ENCODE data around the gene DCX. TPM values are rescaled to one million over a fixed set of nuclear protein-coding genes. Genes with fewer than 3 reads are reported as not detected.
A peak's percentile ranks its signal among the peaks of the same experiment; 100 is the strongest.

DCX gene
- total RNA-seq, 4 donors from 2014 or later = not detected

- ATAC-seq (ENCODE audit: low FRiP score) = peak; percentile 85
- TF ChIP-seq CTCF (IDR thresholded peaks at IDR 0.05) = no peak
- DNase-seq (ENCODE audit: low spot score) = no peak
Measured at GRCh38 chrX:111270339-111270738, 141.7 kb downstream of the DCX start, which contains the start of gene CAPN6. Gene CAPN6 (minus strand): TSS chrX:111270483. CDS start chrX:111263936, 6,547 bp downstream.

- no peak for DNase-seq (ENCODE audit: low spot score)
- no peak for TF ChIP-seq CTCF (IDR thresholded peaks at IDR 0.05)
- ATAC-seq (ENCODE audit: low FRiP score) = no peak
Measured at GRCh38 chrX:111268506-111268905, 143.5 kb downstream of the DCX start.

- no peak for ATAC-seq (ENCODE audit: low FRiP score)
- TF ChIP-seq CTCF (IDR thresholded peaks at IDR 0.05) = no peak
- DNase-seq (ENCODE audit: low spot score) = no peak
Measured at GRCh38 chrX:111265486-111265885, 146.5 kb downstream of the DCX start.

- ATAC-seq (ENCODE audit: low FRiP score) = no peak
- DNase-seq (ENCODE audit: low spot score) = no peak
- no peak for TF ChIP-seq CTCF (IDR thresholded peaks at IDR 0.05)
Measured at GRCh38 chrX:111264385-111264784, 147.6 kb downstream of the DCX start.

- ATAC-seq (ENCODE audit: low FRiP score) (no peak), DNase-seq (ENCODE audit: low spot score) (no peak)
- TF ChIP-seq CTCF (IDR thresholded peaks at IDR 0.05) = no peak
Measured at GRCh38 chrX:111262086-111262485, 149.9 kb downstream of the DCX start.

- ATAC-seq (ENCODE audit: low FRiP score) = no peak
- DNase-seq (ENCODE audit: low spot score) = no peak
- no peak for TF ChIP-seq CTCF (IDR thresholded peaks at IDR 0.05)
Measured at GRCh38 chrX:111260451-111260850, 151.5 kb downstream of the DCX start.

GRCh38 chrX:111259559-111259958 lies 152.4 kb downstream of the DCX start:
- ATAC-seq (ENCODE audit: low FRiP score) (peak; percentile 46), DNase-seq (ENCODE audit: low spot score) (no peak)
- no peak for TF ChIP-seq CTCF (IDR thresholded peaks at IDR 0.05)
